Transverse colon (tissue), 3 donors: ENCODE data around the gene SUSD4.

ENCODE experiments used
- CTCF ChIP-seq, 5 experiments: fragments of 200-600 bp in 3 of 5; fragments of 450-650 bp in 2 of 5; sonication (generic) in 3 of 5; IDR thresholded peaks; 1 replicate in 2 of 5; 2 replicates in 3 of 5; pipeline ENCODE4 v1.5.1; 2016 to 2017; ENCODE audit warnings: antibody characterized with exemption in 5 of 5, inconsistent platforms in 3 of 5, mild to moderate bottlenecking in 2 of 5, moderate library complexity in 1 of 5
- POLR2A ChIP-seq: fragments of 450-650 bp; IDR thresholded peaks from one replicate; pipeline ENCODE4 v1.6.1; 2016; ENCODE audit warnings: antibody characterized with exemption, mild to moderate bottlenecking, moderate library complexity

- no peak for TF ChIP-seq CTCF (IDR thresholded peaks at IDR 0.05)
- no peak for TF ChIP-seq POLR2A
These were observed 180.6 kb downstream of the SUSD4 start for GRCh38 chr1:223183268-223183862.
